Activated CD8-positive, alpha-beta T cell treated with anti-CD3 and anti-CD28 coated beads, Interleukin-2, amount 10 ng/mL, durations not matched to agents 7 days and 5 days (primary cell): Measurements from ENCODE around the gene RASA4B. TPM values are rescaled to one million over a fixed set of nuclear protein-coding genes. Genes with fewer than 3 reads are reported as not detected.

Source experiments
- ATAC-seq: fragments of 150-1000 bp; cut with Tn5 transposase; one replicate; pipeline ENCODE4 v1.10.0; 2021; ENCODE audit warnings: moderate library complexity
- CTCF ChIA-PET: fragments of 350-600 bp; sonication (Branson Sonifier 250); formaldehyde crosslinking; loops from one replicate; lab custom pipeline; 2021; ENCODE audit warnings: antibody characterized with exemption; lab: Charles Lee
- POLR2A ChIA-PET: fragments of 350-600 bp; sonication (Branson Sonifier 250); formaldehyde crosslinking; loops from one replicate; lab custom pipeline; 2021; ENCODE audit warnings: antibody characterized with exemption; lab: Charles Lee
- DNase-seq: peaks from one replicate; pipeline ENCODE4 v3.0.0-alpha.2; 2020
- H3K27ac Mint-ChIP-seq: one replicate; pipeline ENCODE4 v1.8.0; 2021; ENCODE audit warnings: mild to moderate bottlenecking, mixed read lengths
- H3K27me3 Mint-ChIP-seq: one replicate; pipeline ENCODE4 v1.8.0; 2021; ENCODE audit warnings: low read depth, mixed read lengths
- H3K36me3 Mint-ChIP-seq: one replicate; pipeline ENCODE4 v1.8.0; 2021; ENCODE audit warnings: low read depth, mixed read lengths
- H3K4me1 Mint-ChIP-seq: one replicate; pipeline ENCODE4 v1.8.0; 2021; ENCODE audit warnings: low read depth, mixed read lengths
- H3K4me3 Mint-ChIP-seq: one replicate; pipeline ENCODE4 v1.8.0; 2021; ENCODE audit warnings: mild to moderate bottlenecking, mixed read lengths
- H3K9me3 Mint-ChIP-seq: one replicate; pipeline ENCODE4 v1.8.0; 2022; ENCODE audit warnings: mixed read lengths; ENCODE audit not compliant: insufficient read depth
- total RNA-seq, 2 experiments: library from RNA; stranded (reverse); gene quantifications; one replicate each; pipeline ENCODE4 v1.2.3, GENCODE V29; 2021

The RASA4B gene
- total RNA-seq, 2 experiments from 2014 or later: 18.9 to 21.1 TPM

DNA sequence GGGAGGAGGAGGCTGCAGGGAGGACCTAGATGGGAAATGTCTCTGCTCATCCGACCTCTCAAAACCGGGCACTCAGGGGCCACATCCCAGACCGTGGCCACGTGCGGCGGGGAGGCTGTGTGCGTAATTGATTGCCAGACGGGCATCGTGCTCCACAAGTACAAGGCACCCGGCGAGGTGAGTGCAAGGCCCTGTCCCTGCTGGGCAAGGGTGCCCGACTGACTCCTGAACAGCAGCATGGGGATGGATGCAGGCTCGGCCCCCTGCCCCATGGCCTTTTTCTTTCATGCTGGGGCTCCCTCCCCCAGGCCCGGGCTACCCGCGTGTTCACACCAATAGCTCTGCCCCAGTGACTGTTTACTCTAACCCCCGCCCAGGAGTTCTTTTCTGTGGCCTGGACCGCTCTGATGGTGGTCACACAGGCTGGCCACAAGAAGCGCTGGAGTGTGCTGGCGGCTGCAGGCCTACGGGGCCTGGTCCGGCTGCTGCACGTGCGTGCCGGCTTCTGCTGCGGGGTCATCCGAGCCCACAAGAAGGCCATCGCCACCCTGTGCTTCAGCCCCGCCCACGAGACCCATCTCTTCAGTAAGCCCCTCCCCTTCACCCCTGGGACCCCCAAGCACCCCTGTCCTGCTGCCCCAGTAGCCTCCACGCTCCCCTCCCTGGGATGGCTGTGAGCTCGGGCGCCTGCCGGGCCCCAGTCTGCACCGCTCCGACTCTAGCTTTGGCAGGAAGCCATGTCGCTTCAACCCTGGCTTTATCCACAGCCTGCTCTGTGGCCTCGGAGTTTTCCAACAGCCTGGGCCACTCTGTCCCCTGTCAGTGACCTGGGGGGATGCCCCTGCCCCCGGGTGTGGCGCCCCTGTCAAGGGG, 48.9 kb downstream of the RASA4B start:
- H3K36me3 Mint-ChIP-seq: peaks cover 14% of the 10 kb centered on the region
- DNase-seq: no peak
- POLR2A ChIA-PET: no interaction called here
- no peaks in the 10 kb centered on the region for H3K27me3 Mint-ChIP-seq
- H3K4me1 Mint-ChIP-seq: peaks cover 20% of the 10 kb centered on the region
- no peak overlapping the region for H3K4me3 Mint-ChIP-seq
- ATAC-seq: no peak
- H3K27ac Mint-ChIP-seq: no peak overlapping the region
- H3K9me3 Mint-ChIP-seq: no peaks in the 10 kb centered on the region
- CTCF ChIA-PET: interaction anchor here (1.1 to 3.4 kb wide), 2 partner anchors 53 to 55 kb away, joined by 3 to 18 read pairs; no protein-coding TSS in a partner anchor

DNA sequence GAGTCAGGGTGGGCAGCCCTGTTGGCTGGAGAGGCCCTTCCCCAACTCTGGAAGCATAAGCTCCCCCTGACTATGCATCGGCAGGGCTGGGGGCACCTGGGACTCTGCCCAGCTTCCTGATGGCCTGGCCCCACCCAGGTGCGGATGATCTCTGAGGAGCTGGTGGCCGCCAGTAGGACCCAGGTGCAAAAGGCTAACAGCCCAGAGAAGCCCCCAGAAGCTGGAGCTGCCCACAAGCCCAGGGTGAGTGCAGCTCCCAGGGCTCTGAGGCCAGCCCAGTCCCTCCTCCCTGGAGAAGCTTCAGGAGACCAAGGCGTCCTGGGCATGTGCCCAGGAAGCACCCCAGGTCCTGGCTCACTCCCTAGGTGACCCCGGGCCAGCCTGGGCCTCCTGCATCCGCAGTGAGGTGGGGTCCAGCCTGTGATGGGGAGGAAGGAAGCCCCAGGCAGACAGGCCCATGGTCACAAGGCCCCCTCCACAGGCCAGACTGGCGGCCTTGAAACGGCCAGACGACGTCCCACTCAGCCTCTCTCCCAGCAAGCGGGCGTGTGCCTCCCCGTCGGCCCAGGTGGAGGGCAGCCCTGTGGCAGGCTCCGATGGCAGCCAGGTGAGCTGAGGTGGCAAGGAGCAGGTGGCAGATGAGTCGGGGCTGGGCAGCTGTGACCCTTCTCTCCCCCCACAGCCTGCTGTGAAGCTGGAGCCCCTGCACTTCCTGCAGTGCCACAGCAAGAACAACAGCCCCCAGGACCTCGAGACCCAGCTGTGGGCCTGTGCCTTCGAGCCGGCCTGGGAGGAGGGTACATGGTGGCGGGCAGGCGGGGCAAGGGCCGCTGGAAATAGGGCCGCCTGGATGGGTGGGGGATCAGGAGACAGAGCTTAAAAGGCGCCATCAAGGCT, 49.7 kb downstream of the RASA4B start:
- no peak overlapping the region for H3K27ac Mint-ChIP-seq
- no peaks in the 10 kb centered on the region for H3K27me3 Mint-ChIP-seq
- peaks cover 9% of the 10 kb centered on the region for H3K36me3 Mint-ChIP-seq
- ChIA-PET POLR2A (interaction anchor here (0.7 to 2.4 kb wide), 3 partner anchors 19 to 72 kb away, joined by 3 to 10 read pairs (median 4); partner anchors contain the start of gene PRKRIP1), CTCF (interaction anchor here (1.0 to 3.4 kb wide), 5 partner anchors 52 to 71 kb away, joined by 3 to 18 read pairs (median 3); no protein-coding TSS in a partner anchor)
- DNase-seq (no peak), ATAC-seq (no peak)
- H3K9me3 Mint-ChIP-seq: no peaks in the 10 kb centered on the region
- H3K4me1 Mint-ChIP-seq: peaks cover 24% of the 10 kb centered on the region
- H3K4me3 Mint-ChIP-seq: no peak overlapping the region

DNA sequence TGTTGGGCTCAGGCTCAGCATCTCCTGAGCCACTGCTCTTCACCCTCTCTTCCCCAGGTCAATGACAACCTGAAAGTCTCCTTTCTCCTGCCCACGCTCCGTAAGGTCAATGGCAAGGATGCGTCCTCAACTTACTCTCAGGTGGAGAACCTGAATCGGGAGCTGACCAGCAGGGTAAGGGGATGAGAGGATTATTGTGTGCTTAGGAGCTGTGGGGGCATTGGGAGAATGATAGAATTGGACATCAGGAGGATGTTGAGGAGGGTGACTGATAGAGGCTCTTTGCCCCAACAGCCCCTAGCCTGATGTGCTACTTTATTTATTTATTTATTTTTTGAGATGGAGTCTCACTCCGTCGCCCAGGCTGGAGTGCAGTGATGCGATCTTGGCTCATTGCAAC, 51.5 kb downstream of the RASA4B start:
- CTCF ChIA-PET: interaction anchor here (1.0 to 3.4 kb wide), 3 partner anchors 26 to 61 kb away, joined by 3 to 18 read pairs (median 5); no protein-coding TSS in a partner anchor
- peaks cover 4% of the 10 kb centered on the region for H3K36me3 Mint-ChIP-seq
- POLR2A ChIA-PET: interaction anchor here (1.0 to 2.4 kb wide), 4 partner anchors 10 to 47 kb away, joined by 3 to 10 read pairs (median 4); no protein-coding TSS in a partner anchor
- peaks cover 26% of the 10 kb centered on the region for H3K4me1 Mint-ChIP-seq
- peak overlapping the region; percentile 95 for H3K4me3 Mint-ChIP-seq
- no peaks in the 10 kb centered on the region for H3K27me3 Mint-ChIP-seq
- DNase-seq: no peak
- H3K27ac Mint-ChIP-seq: no peak overlapping the region
- no peaks in the 10 kb centered on the region for H3K9me3 Mint-ChIP-seq
- no peak for ATAC-seq

DNA sequence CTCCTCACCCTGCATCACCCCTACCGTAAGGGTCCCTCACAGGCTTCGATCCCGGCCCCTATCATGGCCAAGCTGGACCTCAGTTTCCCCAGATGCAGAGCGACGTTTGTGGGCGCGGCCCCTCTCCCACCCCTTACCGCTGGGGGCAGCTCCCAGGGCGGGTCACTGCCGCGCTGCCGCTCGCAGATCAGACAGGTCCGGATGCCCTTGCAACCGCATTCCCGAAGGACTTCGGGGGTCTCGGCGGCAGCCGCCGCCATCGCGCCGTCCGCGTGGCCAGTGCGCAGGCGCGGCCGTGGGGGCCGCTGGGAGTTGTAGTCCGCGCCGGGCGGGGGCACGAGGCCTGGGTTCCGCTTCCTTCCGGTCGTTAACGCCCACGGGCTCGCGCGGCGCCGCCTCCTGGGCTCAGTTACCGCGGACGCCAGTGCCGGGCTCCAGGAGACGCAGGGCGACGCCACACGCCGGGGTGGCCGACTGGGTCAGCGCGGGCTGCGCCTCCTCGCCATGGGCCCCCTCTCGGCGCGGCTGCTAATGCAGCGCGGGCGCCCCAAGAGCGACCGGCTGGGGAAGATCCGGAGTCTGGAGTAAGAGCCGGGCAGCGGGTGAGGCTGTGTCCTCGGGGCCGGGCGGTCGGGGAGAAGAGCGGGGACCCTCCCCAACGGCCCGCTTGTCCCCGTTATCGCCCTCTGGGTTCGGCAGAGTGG, 52.8 kb downstream of the RASA4B start, which contains the start of the genes ALKBH4 and LRWD1:
ALKBH4 (minus strand) TSS at position 287 of the 704 bp plus-strand sequence; CDS start at position 260, 27 bp downstream.
LRWD1 (plus strand) TSS at position 408 of the 704 bp plus-strand sequence; CDS start at position 505, 97 bp downstream.
- Mint-ChIP-seq H3K4me1 (peaks cover 26% of the 10 kb centered on the region), H3K9me3 (no peaks in the 10 kb centered on the region), H3K27me3 (no peaks in the 10 kb centered on the region), H3K36me3 (peaks cover 2% of the 10 kb centered on the region), H3K4me3 (peak within 1 kb of the TSS; percentile 95), H3K27ac (peak within 1 kb of the TSS; percentile 87)
- POLR2A ChIA-PET: interaction anchor here (0.5 to 1.8 kb wide), 5 partner anchors 13 to 60 kb away, joined by 3 to 4 read pairs (median 3); partner anchors contain the start of gene ORAI2
- DNase-seq (peak; percentile 94), ATAC-seq (peak; percentile 94)
- CTCF ChIA-PET: interaction anchor here (0.9 to 1.3 kb wide), 4 partner anchors 14 to 60 kb away, joined by 3 to 10 read pairs (median 7); no protein-coding TSS in a partner anchor

DNA sequence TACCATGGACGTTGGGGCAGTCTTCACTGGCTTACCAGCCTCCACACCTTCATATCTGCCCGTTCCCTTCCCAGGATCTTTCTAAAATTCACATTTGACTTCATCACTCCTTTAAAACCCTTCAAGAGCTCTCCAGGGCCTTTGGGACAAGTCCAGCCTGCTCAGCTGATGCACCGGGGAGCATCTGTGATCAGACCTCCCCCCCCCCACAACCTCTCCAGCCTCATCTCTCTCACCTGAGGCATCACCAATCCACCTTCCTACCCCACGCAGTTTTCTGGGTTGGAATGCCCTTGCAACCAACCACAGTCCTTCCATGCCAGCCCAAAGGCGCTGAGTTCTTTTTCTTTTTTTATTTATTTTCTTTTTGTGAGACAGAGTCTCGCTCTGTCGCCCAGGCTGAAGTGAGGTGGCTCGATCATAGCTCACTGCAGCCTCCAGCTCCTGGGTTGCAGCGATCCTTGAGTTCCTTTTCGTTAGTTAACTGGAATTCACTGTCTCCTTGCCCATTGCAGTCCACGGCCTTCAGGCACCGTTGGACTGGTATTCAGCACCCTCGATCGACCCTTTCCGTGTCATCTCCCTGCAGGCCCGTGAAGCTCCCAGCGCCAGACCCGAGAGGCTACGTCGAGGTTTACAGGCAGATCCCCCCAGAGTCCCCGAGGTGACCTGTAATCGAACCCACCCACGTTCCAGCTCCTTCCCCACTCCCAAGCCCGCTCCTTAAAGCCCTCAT, 53.6 kb downstream of the RASA4B start:
- POLR2A ChIA-PET: interaction anchor here (0.6 to 1.8 kb wide), 3 partner anchors 12 to 60 kb away, joined by 3 to 4 read pairs (median 4); no protein-coding TSS in a partner anchor
- ATAC-seq: peak; percentile 7
- DNase-seq: no peak
- Mint-ChIP-seq H3K27me3 (no peaks in the 10 kb centered on the region), H3K36me3 (peaks cover 2% of the 10 kb centered on the region), H3K27ac (peak overlapping the region; percentile 87), H3K9me3 (no peaks in the 10 kb centered on the region), H3K4me1 (peaks cover 26% of the 10 kb centered on the region), H3K4me3 (peak overlapping the region; percentile 95)
- CTCF ChIA-PET: interaction anchor here (0.7 to 1.3 kb wide), 4 partner anchors 13 to 59 kb away, joined by 4 to 10 read pairs (median 7); no protein-coding TSS in a partner anchor

DNA sequence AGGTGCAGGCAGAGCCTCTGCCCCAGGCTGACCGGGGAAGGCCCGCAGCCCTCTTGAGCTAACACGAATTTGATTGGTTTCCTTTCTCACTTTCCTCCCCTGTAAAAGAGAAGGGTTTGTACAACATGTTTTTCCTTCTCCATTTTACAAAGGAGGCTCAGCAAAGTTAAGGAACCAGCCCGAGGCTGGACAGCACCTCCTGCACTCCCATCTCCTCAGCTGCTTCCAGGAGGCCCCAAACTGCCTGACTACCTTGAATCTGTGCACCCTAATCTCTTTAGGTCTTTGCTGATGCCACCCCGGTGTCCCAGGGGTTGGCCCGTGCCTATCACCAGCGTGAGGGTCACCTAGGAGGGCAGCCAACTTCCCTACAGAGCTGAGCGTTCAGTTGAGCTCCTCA, 57.1 kb downstream of the RASA4B start:
- H3K27ac Mint-ChIP-seq: peak overlapping the region; percentile 58
- DNase-seq (no peak), ATAC-seq (no peak)
- POLR2A ChIA-PET: interaction anchor here (0.8 kb wide), 1 partner anchor 8 kb away, joined by 3 read pairs; no protein-coding TSS in a partner anchor
- H3K9me3 Mint-ChIP-seq: no peaks in the 10 kb centered on the region
- H3K4me1 Mint-ChIP-seq: peaks cover 14% of the 10 kb centered on the region
- no peaks in the 10 kb centered on the region for H3K27me3 Mint-ChIP-seq
- CTCF ChIA-PET: no interaction called here
- no peak overlapping the region for H3K4me3 Mint-ChIP-seq
- H3K36me3 Mint-ChIP-seq: peaks cover 6% of the 10 kb centered on the region

DNA sequence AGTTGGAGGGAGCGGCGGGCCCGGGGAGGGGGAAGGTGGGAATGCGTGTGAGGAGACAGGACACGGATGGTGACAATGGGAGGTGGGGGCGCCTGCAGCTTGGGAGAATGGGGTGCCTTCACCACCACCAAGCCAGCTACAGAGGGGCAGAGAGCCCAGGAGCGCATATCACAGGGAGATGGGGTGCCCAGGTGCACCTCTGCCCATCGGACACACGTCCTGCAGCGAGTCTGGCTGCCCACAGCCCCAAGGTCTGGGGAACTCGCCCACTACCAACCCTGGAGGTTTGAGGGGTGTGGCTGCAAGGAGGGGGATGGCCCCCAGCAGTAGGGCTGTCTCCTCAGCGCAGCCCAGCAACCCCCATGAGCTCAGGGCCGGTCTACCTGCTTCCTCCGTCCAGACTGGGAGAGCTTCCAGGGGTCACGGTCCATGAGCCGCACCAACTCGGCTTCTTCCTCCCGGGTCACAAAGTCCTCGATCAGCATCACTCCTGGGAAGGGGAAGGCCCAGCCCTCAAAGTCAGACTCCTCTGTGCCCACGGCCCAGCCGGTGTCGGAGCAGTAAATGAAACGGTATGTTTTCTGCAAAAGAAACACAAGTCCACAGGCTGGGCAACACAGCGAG, 58.2 kb downstream of the RASA4B start:
- ATAC-seq (no peak), DNase-seq (no peak)
- Mint-ChIP-seq H3K9me3 (no peaks in the 10 kb centered on the region), H3K27me3 (no peaks in the 10 kb centered on the region), H3K27ac (no peak overlapping the region), H3K4me1 (peaks cover 11% of the 10 kb centered on the region), H3K4me3 (no peak overlapping the region), H3K36me3 (peaks cover 9% of the 10 kb centered on the region)
- ChIA-PET CTCF (no interaction called here), POLR2A (interaction anchor here (0.5 kb wide), 1 partner anchor 19 kb away, joined by 3 read pairs; no protein-coding TSS in a partner anchor)

DNA sequence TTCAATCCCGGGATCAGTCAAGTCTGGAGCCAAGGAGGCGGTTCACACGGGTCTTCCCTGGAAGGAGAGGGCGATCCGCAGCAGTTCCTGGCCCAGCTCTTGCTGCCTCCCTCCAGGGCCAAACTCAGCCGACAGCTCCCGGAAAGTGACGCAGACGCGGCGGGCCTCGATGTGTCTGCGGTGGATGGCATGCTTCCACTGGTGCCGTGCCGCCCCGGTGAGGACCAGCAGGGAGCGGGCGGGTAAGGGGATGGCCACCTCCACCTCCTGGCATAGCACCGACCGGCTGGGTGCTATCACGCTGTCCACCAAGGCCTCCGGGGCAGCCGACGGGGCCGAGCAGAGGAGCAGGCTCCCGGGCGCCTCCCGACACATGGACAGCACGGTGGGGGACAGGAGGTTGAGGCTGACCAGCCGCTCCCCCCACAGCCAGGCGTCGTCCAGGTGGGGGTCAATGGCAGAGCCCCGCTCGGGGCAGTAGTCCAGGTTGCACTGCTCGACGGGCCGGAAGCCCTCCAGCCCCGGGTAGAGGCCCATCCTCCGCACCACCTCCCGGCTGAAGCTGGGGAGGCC, 60.1 kb downstream of the RASA4B start:
- no peak overlapping the region for H3K27ac Mint-ChIP-seq
- ChIA-PET POLR2A (interaction anchor here (0.7 to 1.4 kb wide), 3 partner anchors 13 to 32 kb away, joined by 3 to 4 read pairs (median 4); no protein-coding TSS in a partner anchor), CTCF (interaction anchor here (2.4 kb wide), 1 partner anchor 19 kb away, joined by 6 read pairs; no protein-coding TSS in a partner anchor)
- DNase-seq: no peak
- no peak overlapping the region for H3K4me3 Mint-ChIP-seq
- H3K9me3 Mint-ChIP-seq: no peaks in the 10 kb centered on the region
- no peaks in the 10 kb centered on the region for H3K4me1 Mint-ChIP-seq
- peaks cover 9% of the 10 kb centered on the region for H3K36me3 Mint-ChIP-seq
- H3K27me3 Mint-ChIP-seq: no peaks in the 10 kb centered on the region
- no peak for ATAC-seq

DNA sequence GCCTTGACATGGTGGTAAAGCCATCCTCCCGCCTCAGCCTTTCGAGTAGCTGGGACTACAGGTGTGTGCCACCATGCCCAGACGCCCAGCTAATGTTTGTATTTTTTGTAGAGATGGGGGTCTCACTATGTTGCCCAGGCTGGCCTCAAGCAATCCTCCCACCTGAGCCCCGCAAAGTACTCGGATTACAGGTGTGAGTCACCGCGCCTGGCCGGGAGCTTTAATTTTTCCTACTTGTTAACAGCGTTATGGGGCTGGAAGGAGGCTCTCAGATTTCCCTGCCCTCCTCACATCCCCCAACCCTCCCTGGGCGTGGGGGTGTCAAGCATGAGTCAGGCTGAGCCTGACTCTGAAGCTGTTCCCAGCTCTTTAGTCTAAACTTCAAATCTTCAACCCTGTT, 61.2 kb downstream of the RASA4B start:
- H3K9me3 Mint-ChIP-seq: no peaks in the 10 kb centered on the region
- H3K27me3 Mint-ChIP-seq: no peaks in the 10 kb centered on the region
- no peak overlapping the region for H3K27ac Mint-ChIP-seq
- no peak overlapping the region for H3K4me3 Mint-ChIP-seq
- peaks cover 9% of the 10 kb centered on the region for H3K36me3 Mint-ChIP-seq
- ATAC-seq (no peak), DNase-seq (no peak)
- POLR2A ChIA-PET: interaction anchor here (0.6 to 1.4 kb wide), 5 partner anchors 10 to 872 kb away, joined by 3 to 4 read pairs (median 3); no protein-coding TSS in a partner anchor
- CTCF ChIA-PET: interaction anchor here (1.4 to 2.4 kb wide), 2 partner anchors 18 to 52 kb away, joined by 4 to 6 read pairs; no protein-coding TSS in a partner anchor
- H3K4me1 Mint-ChIP-seq: no peaks in the 10 kb centered on the region
